Breast epithelium (tissue), 3 donors: Measurements from ENCODE around the gene PIGM.

Experiments
- CTCF ChIP-seq, 3 donors: fragments of 450-650 bp; IDR thresholded peaks; one replicate each; pipeline ENCODE4 v1.5.1; 2016 to 2017; ENCODE audit warnings: antibody characterized with exemption in 3 of 3, mild to moderate bottlenecking in 3 of 3, moderate library complexity in 3 of 3
- POLR2AphosphoS5 ChIP-seq, 3 donors: sonication (generic); formaldehyde crosslinking; IDR thresholded peaks; one replicate each; pipeline ENCODE4 v1.6.1; 2017; ENCODE audit warnings: antibody characterized with exemption in 3 of 3

DNA sequence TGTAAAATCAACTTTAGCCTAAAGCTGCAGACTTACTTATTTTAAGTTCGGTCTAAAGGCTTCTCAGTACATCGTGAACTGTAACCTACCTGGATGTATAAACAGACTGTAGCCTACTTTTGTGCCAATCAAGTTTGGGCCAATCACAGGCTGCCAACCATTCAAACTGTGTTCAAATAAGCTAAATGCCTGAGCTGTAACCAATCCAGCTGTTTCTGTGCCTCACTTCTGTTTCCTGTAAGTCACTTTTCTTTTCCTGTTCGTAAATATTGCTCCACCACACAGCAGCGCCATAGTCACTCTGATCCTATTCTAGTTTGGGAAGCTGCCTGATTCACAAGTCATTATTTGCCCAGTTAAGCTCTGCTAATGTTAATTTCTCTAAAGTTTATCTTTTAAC, 40.3 kb downstream of the PIGM start:
- TF ChIP-seq CTCF (IDR thresholded peaks at IDR 0.05) (no peak), POLR2AphosphoS5 (IDR thresholded peaks at IDR 0.05) (no peak)
